Fibroblast of villous mesenchyme (primary cell): ENCODE measurements around the gene NECTIN4. TPM values are rescaled to one million over a fixed set of nuclear protein-coding genes. Genes with fewer than 3 reads are reported as not detected.

ENCODE experiments used
- DNase-seq: peaks from one replicate; pipeline ENCODE4 v3.0.0-alpha.2; 2010; ENCODE audit warnings: low read depth
- H3K4me3 ChIP-seq: 2 replicates; pipeline ENCODE4 v1.5.1; 2011; ENCODE audit warnings: low read depth, mild to moderate bottlenecking, low read length
- CTCF ChIP-seq: IDR thresholded peaks from 2 replicates; pipeline ENCODE4 v1.5.1; 2012; ENCODE audit warnings: low read depth, mild to moderate bottlenecking, low read length; ENCODE audit not compliant: insufficient read depth
- total RNA-seq: library from RNA; depleted of rRNA; stranded (reverse); fragments of >200 nt; gene quantifications from 2 replicates; pipeline ENCODE4 v1.2.3, GENCODE V29; 2012

Gene NECTIN4
- total RNA-seq, 1 donor = 2.6 TPM

DNA sequence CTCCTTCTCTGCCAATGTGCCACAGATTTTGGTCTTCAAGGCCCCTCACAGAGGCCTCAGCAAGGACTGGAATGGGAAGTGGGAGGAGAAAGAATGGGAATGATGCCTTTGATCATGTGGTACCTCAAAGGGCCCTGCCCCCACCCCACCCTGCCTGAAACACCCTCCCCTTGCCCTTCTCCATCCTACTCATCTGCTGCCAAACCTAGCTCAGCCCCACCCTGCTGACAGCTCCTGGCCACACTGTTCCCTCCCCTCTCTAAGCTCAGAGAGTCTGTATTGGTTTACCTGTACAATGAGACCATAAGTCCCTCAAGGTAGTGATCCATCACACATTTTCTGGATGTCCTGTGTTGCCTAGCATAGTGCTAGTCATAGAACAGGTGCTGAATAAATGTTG lies 12.9 kb downstream of the NECTIN4 start:
- no peak for DNase-seq
- TF ChIP-seq CTCF = no peak
- H3K4me3 ChIP-seq = no peak overlapping the region

- no peak for TF ChIP-seq CTCF
- peak; percentile 51 for DNase-seq
These were observed 14.5 kb downstream of the NECTIN4 start for GRCh38 chr1:161074676-161075368.

DNA sequence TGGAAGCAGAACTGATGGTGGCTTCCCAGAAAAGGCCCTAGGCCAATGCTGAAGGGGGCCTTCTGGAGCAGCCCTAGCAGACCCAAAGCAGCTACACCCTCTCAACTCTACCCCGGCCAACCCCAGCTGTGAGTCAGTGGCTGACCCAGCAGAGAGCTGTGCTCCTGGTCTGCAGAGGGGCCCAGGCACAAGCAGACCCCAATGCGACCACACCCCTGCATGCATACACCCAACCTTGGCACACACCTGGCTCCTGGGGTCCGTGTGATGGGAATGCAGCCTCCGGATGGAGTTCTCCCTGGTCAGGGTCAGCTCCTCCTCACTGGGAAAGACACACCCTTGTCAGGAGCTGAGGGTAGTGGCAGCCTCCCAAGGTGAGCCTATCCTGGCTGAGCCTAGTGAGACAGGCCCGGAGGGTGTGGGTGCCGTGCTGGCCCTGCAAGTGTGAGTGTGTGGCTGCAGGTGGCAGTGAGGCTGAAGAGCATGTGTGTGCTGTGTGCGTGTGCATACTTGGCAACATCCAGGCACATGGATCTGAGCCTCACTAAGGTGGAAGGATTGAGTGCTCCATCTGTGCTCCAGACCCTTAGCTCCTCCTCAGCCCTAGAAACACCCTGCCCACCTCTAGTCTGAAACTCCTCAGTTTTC lies 15.8 kb downstream of the NECTIN4 start:
- no peak for TF ChIP-seq CTCF
- no peak for DNase-seq
- H3K4me3 ChIP-seq = no peak overlapping the region

More at GRCh38 chr1:161074676-161075368, 14.5 kb downstream of the NECTIN4 start:
- H3K4me3 ChIP-seq = peak overlapping the region; percentile 27

GRCh38 chr1:161072751-161073449 lies 16.5 kb downstream of the NECTIN4 start:
- no peak overlapping the region for H3K4me3 ChIP-seq
- no peak for DNase-seq
- TF ChIP-seq CTCF = no peak

GRCh38 chr1:161071886-161072371 lies 17.4 kb downstream of the NECTIN4 start:
- no peak overlapping the region for H3K4me3 ChIP-seq
- peak; percentile 67 for DNase-seq
- peak; percentile 68 for TF ChIP-seq CTCF

DNA sequence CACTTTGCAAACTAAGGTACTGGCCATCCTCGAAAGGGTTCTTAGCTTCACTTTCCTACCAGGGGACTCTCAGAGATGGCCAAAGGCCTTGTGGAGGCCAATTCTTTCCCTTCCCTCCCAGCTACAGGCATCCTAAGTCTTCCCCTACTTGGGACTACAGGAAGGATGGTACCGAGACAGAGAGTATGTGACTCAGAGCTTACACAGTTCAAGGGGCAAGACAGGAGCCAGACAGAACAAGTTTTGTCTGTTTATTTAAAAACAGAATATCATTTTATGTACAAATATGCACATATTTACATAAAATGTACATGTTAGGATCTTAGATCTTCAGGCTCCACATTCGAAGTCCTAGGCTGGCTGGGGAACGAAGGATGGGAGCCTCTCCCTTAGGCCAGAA lies 18.6 kb downstream of the NECTIN4 start:
- no peak for TF ChIP-seq CTCF
- DNase-seq = no peak
- H3K4me3 ChIP-seq = no peak overlapping the region
